AG09309 (cell line): ENCODE results near the gene MED9.

Experiments used
- DNase-seq: peaks from one replicate; pipeline ENCODE4 v3.0.0-alpha.2; 2010; ENCODE audit warnings: low read depth
- H3K4me3 ChIP-seq: 2 replicates; pipeline ENCODE4 v1.5.1; 2011; ENCODE audit warnings: mild to moderate bottlenecking, low read depth, low read length, moderate library complexity; ENCODE audit not compliant: control insufficient read depth
- CTCF ChIP-seq: IDR thresholded peaks from 2 replicates; pipeline ENCODE4 v1.5.1; 2011; ENCODE audit warnings: mild to moderate bottlenecking, low read depth, low read length, inconsistent platforms; ENCODE audit not compliant: insufficient read depth, control insufficient read depth; ENCODE audit errors: missing control alignments

The MED9 gene

GRCh38 chr17:17506893-17507464 lies 30.2 kb downstream of the MED9 start:
- no peak overlapping the region for H3K4me3 ChIP-seq
- TF ChIP-seq CTCF = no peak
- DNase-seq = no peak

GRCh38 chr17:17507465-17508011 lies 30.7 kb downstream of the MED9 start:
- TF ChIP-seq CTCF = no peak
- no peak for DNase-seq
- no peak overlapping the region for H3K4me3 ChIP-seq

- no peak overlapping the region for H3K4me3 ChIP-seq
- no peak for TF ChIP-seq CTCF
Observed at GRCh38 chr17:17508019-17508535, 31.3 kb downstream of the MED9 start.

GRCh38 chr17:17508646-17509591 lies 32.1 kb downstream of the MED9 start:
- no peak overlapping the region for H3K4me3 ChIP-seq
- no peak for TF ChIP-seq CTCF
- DNase-seq = no peak

More at GRCh38 chr17:17508019-17508535, 31.3 kb downstream of the MED9 start:
- no peak for DNase-seq

- TF ChIP-seq CTCF = no peak
- no peak overlapping the region for H3K4me3 ChIP-seq
- no peak for DNase-seq
Observed at GRCh38 chr17:17509601-17510425, 33.0 kb downstream of the MED9 start.
